Upper lobe of left lung (tissue), 6 donors: ENCODE measurements around the gene ZCCHC7. TPM values are rescaled to one million over a fixed set of nuclear protein-coding genes. Genes with fewer than 3 reads are reported as not detected.

Experiments used
- ATAC-seq, 2 donors: fragments of 200-7000 bp; cut with Tn5 transposase; one replicate each; pipeline ENCODE4 v1.9.1; 2022; ENCODE audit warnings: mild to moderate bottlenecking in 2 of 2, moderate library complexity in 2 of 2; ENCODE audit not compliant: low FRiP score in 2 of 2
- DNase-seq, 2 donors: peaks; one replicate each; pipeline ENCODE4 v3.0.0-alpha.2; 2019 to 2020
- H3K27ac ChIP-seq, 4 donors: fragments of 200-600 bp; sonication (generic); one replicate each; pipeline ENCODE4 v1.5.1; 2016 to 2019
- H3K27me3 ChIP-seq, 4 donors: fragments of 200-600 bp; sonication (generic); one replicate each; pipeline ENCODE4 v1.5.1; 2017 to 2019
- H3K36me3 ChIP-seq, 4 donors: fragments of 200-600 bp; sonication (generic); one replicate each; pipeline ENCODE4 v1.5.1; 2016 to 2019
- H3K4me1 ChIP-seq, 4 donors: fragments of 200-600 bp; sonication (generic); one replicate each; pipeline ENCODE4 v1.5.1; 2018 to 2019
- H3K4me3 ChIP-seq, 4 donors: fragments of 200-600 bp; sonication (generic); one replicate each; pipeline ENCODE4 v1.5.1; 2017 to 2019; ENCODE audit warnings: mild to moderate bottlenecking in 2 of 4, moderate library complexity in 1 of 4
- H3K9me3 ChIP-seq, 4 donors: fragments of 200-600 bp; sonication (generic); one replicate each; pipeline ENCODE4 v1.5.1; 2018 to 2019
- CTCF ChIP-seq, 6 experiments: fragments of 450-650 bp in 4 of 6; fragments of 200-600 bp in 2 of 6; sonication (generic) in 2 of 6; IDR thresholded peaks; one replicate each; pipeline ENCODE4 v1.5.1; 2016 to 2019; ENCODE audit warnings: antibody characterized with exemption in 6 of 6
- EP300 ChIP-seq, 4 donors: sonication (generic); formaldehyde crosslinking; IDR thresholded peaks; one replicate each; pipeline ENCODE4 v1.5.1; 2017; ENCODE audit warnings: antibody characterized with exemption in 4 of 4, control low read depth in 2 of 4
- POLR2A ChIP-seq, 4 donors: fragments of 450-650 bp; IDR thresholded peaks; one replicate each; pipeline ENCODE4 v1.5.1; 2016 to 2017; ENCODE audit warnings: antibody characterized with exemption in 4 of 4, mild to moderate bottlenecking in 2 of 4
- POLR2AphosphoS5 ChIP-seq, 2 donors: sonication (generic); formaldehyde crosslinking; IDR thresholded peaks; one replicate each; pipeline ENCODE4 v1.5.1; 2017; ENCODE audit warnings: antibody characterized with exemption in 2 of 2
- WGBS, 2 donors: methylation state at CpG; one replicate each; pipeline ENCODE4 v1.1.5; 2017 to 2018; 5-methylcytosine and 5-hydroxymethylcytosine counted together
- total RNA-seq, 6 donors: library from RNA; depleted of rRNA in 4 of 6; stranded (reverse); fragments of >200 nt in 4 of 6; gene quantifications; one replicate each; pipeline versions ENCODE4 v1.1.0 to v1.2.1, GENCODE V29; 2016 to 2021
- donor health status: DM: no; HTN: no; CAD: no; lungs with moderate emphysema.
- donor health status: DM: no; HTN: yes; CAD: no; lungs with severe emphysema.

ZCCHC7 gene
- total RNA-seq, 6 donors from 2014 or later: 11.1 to 44.0 (median 18.7) TPM

- Histone ChIP-seq H3K4me3 (no peak overlapping the region), H3K36me3 (peaks cover 0 to 11% (median 0%) of the 10 kb centered on the region in 4 donors), H3K27ac (no peak overlapping the region), H3K27me3 (no peaks in the 10 kb centered on the region), H3K9me3 (no peaks in the 10 kb centered on the region), H3K4me1 (no peaks in the 10 kb centered on the region)
- no peak for TF ChIP-seq EP300 (IDR thresholded peaks at IDR 0.05)
- TF ChIP-seq POLR2AphosphoS5 (IDR thresholded peaks at IDR 0.05): no peak
- no peak for TF ChIP-seq POLR2A (IDR thresholded peaks at IDR 0.05)
- TF ChIP-seq CTCF (IDR thresholded peaks at IDR 0.05): no peak
- no peak for DNase-seq
- WGBS, 2 donors: 94 to 96% methylated on average over 2 of the region's 2 CpGs
- ATAC-seq: no peak
These were observed 47.2 kb downstream of the ZCCHC7 start for GRCh38 chr9:37167456-37168047.

DNA sequence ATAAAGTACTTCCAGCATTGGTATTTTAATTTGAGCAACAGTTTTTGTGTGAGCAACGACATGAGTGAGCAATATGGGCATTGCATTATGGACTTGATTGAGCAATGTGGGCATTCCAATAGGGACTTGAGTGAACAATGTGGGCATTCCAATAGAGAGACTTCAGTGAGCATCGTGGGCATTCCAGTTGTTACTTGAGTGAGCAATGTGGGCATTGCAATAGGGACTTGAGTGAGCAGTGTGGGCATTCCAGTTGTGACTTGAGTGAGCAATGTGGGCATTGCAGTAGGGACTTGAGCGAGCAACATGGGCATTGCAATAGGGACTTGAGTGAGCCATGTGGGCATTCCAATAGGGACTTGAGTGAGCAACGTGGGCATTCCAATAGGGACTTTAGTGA, 52.2 kb downstream of the ZCCHC7 start:
- WGBS, 2 donors: 75 to 89% methylated on average over 4 of the region's 4 CpGs
- H3K36me3 ChIP-seq: no peaks in the 10 kb centered on the region
- no peak for TF ChIP-seq POLR2A (IDR thresholded peaks at IDR 0.05)
- TF ChIP-seq EP300 (IDR thresholded peaks at IDR 0.05): no peak
- TF ChIP-seq CTCF (IDR thresholded peaks at IDR 0.05): no peak
- TF ChIP-seq POLR2AphosphoS5 (IDR thresholded peaks at IDR 0.05): no peak
- ATAC-seq (no peak), DNase-seq (no peak)
- H3K9me3 ChIP-seq: no peaks in the 10 kb centered on the region
- H3K27ac ChIP-seq: no peak overlapping the region
- no peaks in the 10 kb centered on the region for H3K27me3 ChIP-seq
- H3K4me1 ChIP-seq: no peaks in the 10 kb centered on the region
- no peak overlapping the region for H3K4me3 ChIP-seq

GRCh38 chr9:37174247-37174646, 53.9 kb downstream of the ZCCHC7 start:
- H3K27ac ChIP-seq: no peak overlapping the region
- no peaks in the 10 kb centered on the region for H3K4me1 ChIP-seq
- DNase-seq: no peak
- ATAC-seq: no peak
- no peaks in the 10 kb centered on the region for H3K36me3 ChIP-seq
- H3K27me3 ChIP-seq: no peaks in the 10 kb centered on the region
- TF ChIP-seq POLR2AphosphoS5 (IDR thresholded peaks at IDR 0.05) (no peak), POLR2A (IDR thresholded peaks at IDR 0.05) (no peak), CTCF (IDR thresholded peaks at IDR 0.05) (no peak), EP300 (IDR thresholded peaks at IDR 0.05) (no peak)
- H3K9me3 ChIP-seq: no peaks in the 10 kb centered on the region
- H3K4me3 ChIP-seq: no peak overlapping the region
- 68 to 81% methylated on average over 2 of the region's 2 CpGs for WGBS, 2 donors

GRCh38 chr9:37178742-37179141, 58.4 kb downstream of the ZCCHC7 start:
- Histone ChIP-seq H3K27me3 (no peaks in the 10 kb centered on the region), H3K36me3 (no peaks in the 10 kb centered on the region), H3K9me3 (no peaks in the 10 kb centered on the region), H3K4me3 (no peak overlapping the region), H3K27ac (no peak overlapping the region), H3K4me1 (no peaks in the 10 kb centered on the region)
- no peak for TF ChIP-seq EP300 (IDR thresholded peaks at IDR 0.05)
- no peak for TF ChIP-seq POLR2AphosphoS5 (IDR thresholded peaks at IDR 0.05)
- TF ChIP-seq POLR2A (IDR thresholded peaks at IDR 0.05): no peak
- TF ChIP-seq CTCF (IDR thresholded peaks at IDR 0.05): no peak
- DNase-seq (no peak), ATAC-seq (no peak)
- 94 to 95% methylated on average over 2 of the region's 2 CpGs for WGBS, 2 donors

DNA sequence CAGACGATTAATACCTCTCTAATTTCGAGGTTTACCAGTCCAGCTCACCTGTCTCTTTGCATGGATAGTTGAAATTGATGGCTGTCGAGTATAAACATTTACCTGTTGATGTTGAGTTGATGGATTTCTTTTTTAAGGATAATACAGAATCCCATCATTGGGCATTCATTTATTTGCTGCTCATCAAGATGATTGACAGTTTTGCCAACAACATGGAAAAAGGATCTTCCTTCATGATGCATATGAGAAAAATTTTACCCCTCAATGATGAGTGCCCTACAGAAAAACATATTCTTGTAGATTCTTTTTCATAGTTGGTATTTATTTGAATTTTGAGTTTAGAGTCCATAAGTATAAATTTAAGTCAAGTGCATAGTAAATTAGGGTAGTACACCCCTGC, 59.2 kb downstream of the ZCCHC7 start:
- TF ChIP-seq POLR2A (IDR thresholded peaks at IDR 0.05) (no peak), CTCF (IDR thresholded peaks at IDR 0.05) (no peak), EP300 (IDR thresholded peaks at IDR 0.05) (no peak), POLR2AphosphoS5 (IDR thresholded peaks at IDR 0.05) (no peak)
- no peaks in the 10 kb centered on the region for H3K9me3 ChIP-seq
- no peaks in the 10 kb centered on the region for H3K4me1 ChIP-seq
- no peak overlapping the region for H3K27ac ChIP-seq
- 80 to 95% methylated on average over 3 of the region's 3 CpGs for WGBS, 2 donors
- no peak overlapping the region for H3K4me3 ChIP-seq
- H3K36me3 ChIP-seq: no peaks in the 10 kb centered on the region
- DNase-seq (no peak), ATAC-seq (no peak)
- H3K27me3 ChIP-seq: no peaks in the 10 kb centered on the region
